ENCODE measurements around the gene UQCC5. TPM values are rescaled to one million over a fixed set of nuclear protein-coding genes. Genes with fewer than 3 reads are reported as not detected.

The UQCC5 gene
- polyA plus RNA-seq (ENCODE audit: insufficient read length), result 14.0 TPM
- long read RNA-seq, donor 1, transcript SMIM4-201 (2 exons, 274 nt), result major isoform, 13 of 27 reads
- long read RNA-seq, donor 1, transcript SMIM4-203 (2 exons, 1,770 nt), result minor isoform, 12 of 27 reads
- long read RNA-seq, donor 1, partial matches to known transcripts, result 0 of 27 reads
- long read RNA-seq, donor 1, other reads (novel, unspliced or antisense), result 0 of 27 reads
- long read RNA-seq, donor 2, transcript SMIM4-201 (2 exons, 274 nt), result major isoform, 7 of 15 reads
- long read RNA-seq, donor 2, transcript SMIM4-203 (2 exons, 1,770 nt), result major isoform, 7 of 15 reads
- long read RNA-seq, donor 2, partial matches to known transcripts, result 0 of 15 reads
- long read RNA-seq, donor 2, other reads (novel, unspliced or antisense), result 0 of 15 reads
- long read RNA-seq, donor 3, transcript SMIM4-203 (2 exons, 1,770 nt), result major isoform, 6 of 10 reads
- long read RNA-seq, donor 3, partial matches to known transcripts, result 0 of 10 reads
- long read RNA-seq, donor 3, other reads (novel, unspliced or antisense), result 0 of 10 reads
- long read RNA-seq, donor 4, transcript SMIM4-203 (2 exons, 1,770 nt), result major isoform, 5 of 10 reads
- long read RNA-seq, donor 4, partial matches to known transcripts, result 0 of 10 reads
- long read RNA-seq, donor 4, other reads (novel, unspliced or antisense), result 0 of 10 reads
- long read RNA-seq, donor 5, transcript SMIM4-201 (2 exons, 274 nt), result minor isoform, 12 of 27 reads
- long read RNA-seq, donor 5, transcript SMIM4-203 (2 exons, 1,770 nt), result major isoform, 14 of 27 reads
- long read RNA-seq, donor 5, partial matches to known transcripts, result 0 of 27 reads
- long read RNA-seq, donor 5, other reads (novel, unspliced or antisense), result 0 of 27 reads
- long read RNA-seq, donor 6, transcript SMIM4-203 (2 exons, 1,770 nt), result major isoform, 20 of 31 reads
- long read RNA-seq, donor 6, transcript SMIM4-201 (2 exons, 274 nt), result minor isoform, 8 of 31 reads
- long read RNA-seq, donor 6, partial matches to known transcripts, result 0 of 31 reads
- long read RNA-seq, donor 6, other reads (novel, unspliced or antisense), result 0 of 31 reads
- long read RNA-seq, donor 7, transcript SMIM4-203 (2 exons, 1,770 nt), result major isoform, 17 of 32 reads
- long read RNA-seq, donor 7, transcript SMIM4-201 (2 exons, 274 nt), result minor isoform, 11 of 32 reads
- long read RNA-seq, donor 7, partial matches to known transcripts, result 0 of 32 reads
- long read RNA-seq, donor 7, other reads (novel, unspliced or antisense), result 0 of 32 reads
- long read RNA-seq, donor 8, partial matches to known transcripts, result 0 of 6 reads
- long read RNA-seq, donor 8, other reads (novel, unspliced or antisense), result 0 of 6 reads

- peak; percentile 97 for DNase-seq
Observed at GRCh38 chr3:52536369-52537164, at the start of gene UQCC5. TSS of gene UQCC5 (plus strand) at chr3:52536605. CDS start at chr3:52536756, 151 bp downstream.

DNA sequence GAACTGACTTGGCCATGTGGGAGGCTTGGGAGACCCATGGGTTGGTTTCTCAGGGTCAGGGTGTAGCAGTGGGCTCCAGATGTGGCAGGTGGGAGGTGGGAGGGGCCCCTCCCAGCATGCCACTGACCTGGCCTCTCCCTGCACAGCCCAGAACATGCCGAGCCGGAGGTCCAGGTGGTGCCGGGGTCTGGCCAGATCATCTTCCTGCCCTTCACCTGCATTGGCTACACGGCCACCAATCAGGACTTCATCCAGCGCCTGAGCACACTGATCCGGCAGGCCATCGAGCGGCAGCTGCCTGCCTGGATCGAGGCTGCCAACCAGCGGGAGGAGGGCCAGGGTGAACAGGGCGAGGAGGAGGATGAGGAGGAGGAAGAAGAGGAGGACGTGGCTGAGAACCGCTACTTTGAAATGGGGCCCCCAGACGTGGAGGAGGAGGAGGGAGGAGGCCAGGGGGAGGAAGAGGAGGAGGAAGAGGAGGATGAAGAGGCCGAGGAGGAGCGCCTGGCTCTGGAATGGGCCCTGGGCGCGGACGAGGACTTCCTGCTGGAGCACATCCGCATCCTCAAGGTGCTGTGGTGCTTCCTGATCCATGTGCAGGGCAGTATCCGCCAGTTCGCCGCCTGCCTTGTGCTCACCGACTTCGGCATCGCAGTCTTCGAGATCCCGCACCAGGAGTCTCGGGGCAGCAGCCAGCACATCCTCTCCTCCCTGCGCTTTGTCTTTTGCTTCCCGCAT, 49.2 kb upstream of the UQCC5 start:
- DNase-seq, result no peak

DNA sequence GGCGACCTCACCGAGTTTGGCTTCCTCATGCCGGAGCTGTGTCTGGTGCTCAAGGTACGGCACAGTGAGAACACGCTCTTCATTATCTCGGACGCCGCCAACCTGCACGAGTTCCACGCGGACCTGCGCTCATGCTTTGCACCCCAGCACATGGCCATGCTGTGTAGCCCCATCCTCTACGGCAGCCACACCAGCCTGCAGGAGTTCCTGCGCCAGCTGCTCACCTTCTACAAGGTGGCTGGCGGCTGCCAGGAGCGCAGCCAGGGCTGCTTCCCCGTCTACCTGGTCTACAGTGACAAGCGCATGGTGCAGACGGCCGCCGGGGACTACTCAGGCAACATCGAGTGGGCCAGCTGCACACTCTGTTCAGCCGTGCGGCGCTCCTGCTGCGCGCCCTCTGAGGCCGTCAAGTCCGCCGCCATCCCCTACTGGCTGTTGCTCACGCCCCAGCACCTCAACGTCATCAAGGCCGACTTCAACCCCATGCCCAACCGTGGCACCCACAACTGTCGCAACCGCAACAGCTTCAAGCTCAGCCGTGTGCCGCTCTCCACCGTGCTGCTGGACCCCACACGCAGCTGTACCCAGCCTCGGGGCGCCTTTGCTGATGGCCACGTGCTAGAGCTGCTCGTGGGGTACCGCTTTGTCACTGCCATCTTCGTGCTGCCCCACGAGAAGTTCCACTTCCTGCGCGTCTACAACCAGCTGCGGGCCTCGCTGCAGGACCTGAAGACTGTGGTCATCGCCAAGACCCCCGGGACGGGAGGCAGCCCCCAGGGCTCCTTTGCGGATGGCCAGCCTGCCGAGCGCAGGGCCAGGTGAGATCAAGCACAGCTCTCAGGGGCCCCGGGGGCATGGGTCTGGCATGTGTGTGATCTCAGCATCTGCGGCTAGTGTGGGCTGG, 48.4 kb upstream of the UQCC5 start:
- DNase-seq, result no peak

DNA sequence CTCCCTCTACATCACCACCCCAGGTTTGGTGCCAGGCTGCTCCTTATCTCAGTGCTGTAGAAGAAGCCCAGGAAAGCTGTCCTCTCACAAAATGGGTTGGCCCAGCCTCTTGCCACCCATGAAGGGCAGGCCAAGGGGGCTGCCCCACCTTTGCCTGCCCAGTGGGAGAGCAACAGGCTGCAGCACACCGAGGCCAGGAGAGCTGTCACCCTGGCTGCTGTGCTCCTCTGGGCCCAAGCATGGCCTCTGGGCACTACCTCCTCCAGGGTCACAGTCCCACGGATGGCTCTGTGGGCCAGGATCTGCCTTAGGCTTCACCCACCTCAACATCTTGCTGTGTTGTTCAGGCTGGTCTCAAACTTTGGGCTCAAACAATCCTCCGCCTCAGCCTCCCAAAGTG, 47.7 kb upstream of the UQCC5 start:
- no peak for DNase-seq

DNA sequence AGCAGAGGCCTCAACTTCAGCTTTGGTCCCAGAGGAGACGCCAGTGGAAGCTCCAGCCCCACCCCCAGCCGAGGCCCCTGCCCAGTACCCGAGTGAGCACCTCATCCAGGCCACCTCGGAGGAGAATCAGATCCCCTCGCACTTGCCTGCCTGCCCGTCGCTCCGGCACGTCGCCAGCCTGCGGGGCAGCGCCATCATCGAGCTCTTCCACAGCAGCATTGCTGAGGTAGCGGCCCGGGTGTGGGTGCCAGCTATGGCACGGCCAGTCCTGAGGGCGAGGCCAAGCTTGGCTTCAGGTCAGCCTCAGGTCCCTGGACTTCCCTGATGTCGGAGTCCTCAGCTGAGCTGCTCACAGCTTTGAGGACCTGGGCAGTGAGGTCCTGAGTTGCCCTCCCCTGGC, 47.0 kb upstream of the UQCC5 start:
- no peak for DNase-seq

GRCh38 chr3:52490035-52490938, 46.1 kb upstream of the UQCC5 start:
- DNase-seq, result no peak

DNA sequence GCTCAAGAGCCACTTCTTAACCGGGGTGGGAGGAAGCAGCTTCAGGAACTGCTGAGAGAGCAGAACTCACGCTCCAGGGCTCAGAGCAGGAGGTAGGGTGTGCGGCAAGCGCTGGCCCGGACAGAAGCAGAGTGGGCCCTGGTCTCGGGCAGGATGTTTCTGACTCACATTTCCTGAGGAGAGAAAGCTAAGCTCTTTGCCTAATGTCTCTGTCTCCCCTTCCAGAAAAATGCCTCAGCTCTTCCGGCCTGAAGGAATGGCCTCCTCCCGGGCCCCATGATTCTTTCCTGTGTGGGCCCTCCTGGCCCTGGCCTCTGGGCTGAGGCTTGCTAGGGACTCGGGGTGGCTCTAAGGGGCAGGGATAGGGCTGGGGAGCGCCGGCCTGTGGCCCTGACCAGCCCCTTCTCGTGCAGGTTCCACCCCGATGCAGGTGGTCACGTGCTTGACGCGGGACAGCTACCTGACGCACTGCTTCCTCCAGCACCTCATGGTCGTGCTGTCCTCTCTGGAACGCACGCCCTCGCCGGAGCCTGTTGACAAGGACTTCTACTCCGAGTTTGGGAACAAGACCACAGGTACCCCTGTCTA, 45.4 kb upstream of the UQCC5 start:
- no peak for DNase-seq

DNA sequence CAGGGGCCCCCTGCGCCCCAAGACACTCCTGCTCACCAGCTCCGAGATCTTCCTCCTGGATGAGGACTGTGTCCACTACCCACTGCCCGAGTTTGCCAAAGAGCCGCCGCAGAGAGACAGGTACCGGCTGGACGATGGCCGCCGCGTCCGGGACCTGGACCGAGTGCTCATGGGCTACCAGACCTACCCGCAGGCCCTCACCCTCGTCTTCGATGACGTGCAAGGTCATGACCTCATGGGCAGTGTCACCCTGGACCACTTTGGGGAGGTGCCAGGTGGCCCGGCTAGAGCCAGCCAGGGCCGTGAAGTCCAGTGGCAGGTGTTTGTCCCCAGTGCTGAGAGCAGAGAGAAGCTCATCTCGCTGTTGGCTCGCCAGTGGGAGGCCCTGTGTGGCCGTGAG, 44.3 kb upstream of the UQCC5 start:
- DNase-seq, result no peak

DNA sequence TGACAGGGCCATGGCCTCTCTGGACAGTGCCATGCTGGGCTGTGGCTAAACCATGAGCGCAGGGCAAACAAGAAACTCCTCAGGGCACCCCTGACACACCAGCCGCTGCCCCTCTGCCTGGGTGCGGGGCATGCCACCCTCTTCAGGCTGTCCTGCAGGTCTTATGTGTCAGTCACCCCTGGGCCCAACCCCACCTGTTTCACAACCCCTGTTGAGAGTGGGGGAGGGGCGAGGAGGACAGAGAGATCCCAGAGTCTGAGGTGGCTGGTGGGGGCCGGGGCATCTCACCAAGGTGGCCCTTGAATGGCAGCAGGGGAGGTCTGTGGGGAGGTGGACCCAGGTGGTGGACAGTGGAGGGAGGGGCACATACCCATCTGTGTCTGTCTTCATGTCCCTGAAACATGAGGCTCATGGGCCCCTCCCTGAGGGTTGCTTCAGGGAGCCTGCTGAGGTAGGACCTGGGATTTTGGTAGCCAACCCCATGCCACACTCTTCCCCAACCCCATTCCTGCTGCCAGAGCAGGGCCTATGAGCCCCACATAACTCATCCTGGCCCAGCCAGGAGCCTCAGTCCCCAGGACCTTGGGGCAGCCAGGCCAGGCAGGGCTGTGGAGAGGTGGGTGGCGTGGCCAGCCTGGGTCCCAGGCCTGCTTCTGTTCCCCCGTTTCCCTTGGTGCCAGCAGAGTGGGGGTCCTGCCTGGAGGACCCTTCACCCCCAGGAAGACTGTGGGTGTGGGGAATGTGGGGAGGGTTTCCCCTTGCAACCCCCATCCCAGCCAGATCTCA, 43.0 kb upstream of the UQCC5 start:
- no peak for DNase-seq

GRCh38 chr3:52494445-52494844, 42.0 kb upstream of the UQCC5 start:
- no peak for DNase-seq

DNA sequence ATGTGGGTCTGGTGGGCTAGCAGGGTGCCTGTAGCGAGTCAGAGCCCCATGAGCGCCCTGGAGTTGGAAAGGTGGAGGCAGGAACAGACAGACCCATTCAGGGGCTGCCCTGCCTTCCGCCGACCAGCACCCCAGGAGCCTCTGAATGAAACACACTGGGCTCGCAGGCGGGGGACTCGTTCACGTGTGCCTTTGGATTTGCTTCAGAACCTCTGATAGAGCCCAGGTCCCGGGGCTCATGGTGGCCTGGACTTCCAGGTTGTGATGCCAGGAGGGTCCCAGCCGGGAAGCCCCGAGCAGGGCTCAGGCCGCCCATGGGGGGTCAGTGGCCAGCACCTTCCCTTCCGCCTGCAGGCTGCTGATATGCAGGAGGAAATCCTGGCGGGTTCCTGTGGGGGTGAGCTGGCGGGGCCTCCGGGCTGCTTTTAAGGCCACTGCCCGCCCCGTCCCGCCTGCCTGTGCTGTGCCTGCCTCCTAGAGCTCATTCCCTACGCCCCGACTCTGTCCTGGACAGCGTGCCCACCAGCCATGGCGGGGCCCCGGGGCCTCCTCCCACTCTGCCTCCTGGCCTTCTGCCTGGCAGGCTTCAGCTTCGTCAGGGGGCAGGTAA, 41.4 kb upstream of the UQCC5 start, which contains the start of gene STAB1:
TSS of gene STAB1 (plus strand) at position 453 of the 610 bp plus-strand sequence. CDS start at position 529, 76 bp downstream.
- DNase-seq, result no peak

GRCh38 chr3:52495777-52496602, 40.4 kb upstream of the UQCC5 start:
- no peak for DNase-seq

GRCh38 chr3:52498137-52499054, 38.0 kb upstream of the UQCC5 start:
- no peak for DNase-seq

DNA sequence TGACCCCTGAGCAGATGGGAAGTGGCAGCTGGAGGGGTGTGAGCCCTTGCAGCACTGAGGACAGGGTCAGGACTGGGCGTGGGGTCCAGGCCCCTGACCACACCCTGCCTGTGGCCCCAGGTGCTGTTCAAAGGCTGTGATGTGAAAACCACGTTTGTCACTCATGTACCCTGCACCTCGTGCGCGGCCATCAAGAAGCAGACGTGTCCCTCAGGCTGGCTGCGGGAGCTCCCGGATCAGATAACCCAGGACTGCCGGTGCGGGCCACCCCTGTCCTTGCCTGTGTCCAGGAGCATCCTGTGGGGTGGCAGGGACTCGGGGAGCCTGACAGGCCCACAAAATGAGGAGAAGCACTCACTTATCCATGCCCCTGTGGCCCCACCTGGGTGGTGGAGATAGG, 35.4 kb upstream of the UQCC5 start:
- no peak for DNase-seq
